Skeletal muscle cell (primary cell): Measurements from ENCODE around the gene CDKAL1.
A peak's percentile ranks its signal among the peaks of the same experiment; 100 is the strongest.

Experiments used
- DNase-seq: peaks from one replicate; pipeline ENCODE4 v3.0.0-alpha.2; 2010; ENCODE audit warnings: low read depth
- H3K4me3 ChIP-seq: 2 replicates; pipeline ENCODE4 v1.5.1; 2011; ENCODE audit warnings: low read depth, mild to moderate bottlenecking, control low read depth, low read length, moderate library complexity

Gene CDKAL1

GRCh38 chr6:20838113-20838512, 303.9 kb downstream of the CDKAL1 start:
- DNase-seq, result no peak
- H3K4me3 ChIP-seq, result no peak overlapping the region

- H3K4me3 ChIP-seq, result no peak overlapping the region
- no peak for DNase-seq
These were observed 305.4 kb downstream of the CDKAL1 start for GRCh38 chr6:20839630-20840029.

- peak; percentile 36 for DNase-seq
- no peak overlapping the region for H3K4me3 ChIP-seq
These were observed 306.4 kb downstream of the CDKAL1 start for GRCh38 chr6:20840675-20841074.

GRCh38 chr6:20841806-20842205, 307.5 kb downstream of the CDKAL1 start:
- no peak for DNase-seq
- H3K4me3 ChIP-seq, result no peak overlapping the region

- no peak for DNase-seq
- H3K4me3 ChIP-seq, result no peak overlapping the region
These were observed 311.3 kb downstream of the CDKAL1 start for GRCh38 chr6:20845592-20845991.

- H3K4me3 ChIP-seq, result no peak overlapping the region
- no peak for DNase-seq
These were observed 312.4 kb downstream of the CDKAL1 start for GRCh38 chr6:20846602-20847028.

- no peak for DNase-seq
- no peak overlapping the region for H3K4me3 ChIP-seq
These were observed 313.6 kb downstream of the CDKAL1 start for GRCh38 chr6:20847904-20848303.

- no peak for DNase-seq
- H3K4me3 ChIP-seq, result no peak overlapping the region
These were observed 316.6 kb downstream of the CDKAL1 start for GRCh38 chr6:20850686-20851416.

- DNase-seq, result no peak
- no peak overlapping the region for H3K4me3 ChIP-seq
These were observed 317.5 kb downstream of the CDKAL1 start for GRCh38 chr6:20851795-20852194.

GRCh38 chr6:20853828-20854227, 319.6 kb downstream of the CDKAL1 start:
- H3K4me3 ChIP-seq, result no peak overlapping the region
- DNase-seq, result no peak

- no peak for DNase-seq
- H3K4me3 ChIP-seq, result no peak overlapping the region
These were observed 322.5 kb downstream of the CDKAL1 start for GRCh38 chr6:20856681-20857288.

GRCh38 chr6:20861481-20861880, 327.2 kb downstream of the CDKAL1 start:
- no peak for DNase-seq
- no peak overlapping the region for H3K4me3 ChIP-seq

- no peak for DNase-seq
- H3K4me3 ChIP-seq, result no peak overlapping the region
These were observed 331.8 kb downstream of the CDKAL1 start for GRCh38 chr6:20866036-20866435.

- no peak for DNase-seq
These were observed 332.9 kb downstream of the CDKAL1 start for GRCh38 chr6:20866935-20867703.

GRCh38 chr6:20868397-20869096, 334.3 kb downstream of the CDKAL1 start:
- no peak overlapping the region for H3K4me3 ChIP-seq
- DNase-seq, result no peak

More at GRCh38 chr6:20866935-20867703, 332.9 kb downstream of the CDKAL1 start:
- H3K4me3 ChIP-seq, result no peak overlapping the region

- DNase-seq, result no peak
- no peak overlapping the region for H3K4me3 ChIP-seq
These were observed 335.8 kb downstream of the CDKAL1 start for GRCh38 chr6:20870021-20870420.

- H3K4me3 ChIP-seq, result no peak overlapping the region
- DNase-seq, result no peak
These were observed 336.2 kb downstream of the CDKAL1 start for GRCh38 chr6:20870493-20870892.

GRCh38 chr6:20873425-20874190, 339.4 kb downstream of the CDKAL1 start:
- DNase-seq, result no peak
- H3K4me3 ChIP-seq, result no peak overlapping the region

- no peak overlapping the region for H3K4me3 ChIP-seq
- DNase-seq, result no peak
These were observed 341.2 kb downstream of the CDKAL1 start for GRCh38 chr6:20875369-20875963.
